ENCODE data around the gene PAPPA.

DNA sequence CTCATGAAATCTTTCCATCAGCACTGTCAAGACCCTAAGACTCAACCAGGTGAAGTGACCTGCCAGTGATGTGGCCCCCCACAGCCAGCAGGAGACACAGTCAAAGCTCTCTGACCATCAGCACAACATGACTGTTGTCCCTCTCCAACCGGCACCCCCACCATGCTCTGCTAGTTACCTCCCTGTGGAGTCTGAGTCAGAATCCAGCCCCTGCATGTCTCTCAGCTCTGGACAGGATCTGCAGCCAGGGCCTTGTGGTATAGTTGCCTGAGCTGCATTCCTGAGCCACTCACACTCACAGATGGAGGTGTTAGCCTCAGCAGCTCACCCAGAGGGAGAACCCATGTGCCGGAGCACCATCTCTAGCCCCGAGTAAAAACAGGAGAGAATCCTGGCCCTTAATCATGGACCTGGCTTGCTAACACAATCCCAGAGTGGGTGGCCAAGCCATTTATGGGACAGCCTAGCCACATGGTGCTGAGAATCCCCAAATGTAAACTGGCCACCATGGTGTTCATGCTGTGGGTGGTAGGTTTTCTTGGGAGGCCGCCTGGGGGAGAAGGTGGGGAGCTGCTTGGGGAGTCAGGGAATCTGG is 237.8 kb downstream of the PAPPA start:
- TF ChIP-seq, protein P1, sequence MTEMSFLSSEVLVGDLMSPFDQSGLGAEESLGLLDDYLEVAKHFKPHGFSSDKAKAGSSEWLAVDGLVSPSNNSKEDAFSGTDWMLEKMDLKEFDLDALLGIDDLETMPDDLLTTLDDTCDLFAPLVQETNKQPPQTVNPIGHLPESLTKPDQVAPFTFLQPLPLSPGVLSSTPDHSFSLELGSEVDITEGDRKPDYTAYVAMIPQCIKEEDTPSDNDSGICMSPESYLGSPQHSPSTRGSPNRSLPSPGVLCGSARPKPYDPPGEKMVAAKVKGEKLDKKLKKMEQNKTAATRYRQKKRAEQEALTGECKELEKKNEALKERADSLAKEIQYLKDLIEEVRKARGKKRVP (CRISPR knock-in tag; IDR thresholded peaks at IDR 0.05), result no peak
- TF ChIP-seq, protein P2, sequence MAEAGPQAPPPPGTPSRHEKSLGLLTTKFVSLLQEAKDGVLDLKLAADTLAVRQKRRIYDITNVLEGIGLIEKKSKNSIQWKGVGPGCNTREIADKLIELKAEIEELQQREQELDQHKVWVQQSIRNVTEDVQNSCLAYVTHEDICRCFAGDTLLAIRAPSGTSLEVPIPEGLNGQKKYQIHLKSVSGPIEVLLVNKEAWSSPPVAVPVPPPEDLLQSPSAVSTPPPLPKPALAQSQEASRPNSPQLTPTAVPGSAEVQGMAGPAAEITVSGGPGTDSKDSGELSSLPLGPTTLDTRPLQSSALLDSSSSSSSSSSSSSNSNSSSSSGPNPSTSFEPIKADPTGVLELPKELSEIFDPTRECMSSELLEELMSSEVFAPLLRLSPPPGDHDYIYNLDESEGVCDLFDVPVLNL (CRISPR knock-in tag; IDR thresholded peaks at IDR 0.05; ENCODE audit: low read depth), result no peak
- no peak for TF ChIP-seq NFXL1 (CRISPR knock-in tag; IDR thresholded peaks at IDR 0.05)
- no peak for TF ChIP-seq POLR2AphosphoS5 (IDR thresholded peaks at IDR 0.05; ENCODE audit: control insufficient read depth, insufficient read depth, low read depth, low read length)
